ENCODE data around the gene CD177.
"Not testable (repeated sequence)": the region's sequence is repeated elsewhere in the genome, so short reads cannot be mapped to it uniquely, and the experiment has no call there.

CD177 gene

GRCh38 chr19:43332058-43332922 is 21.2 kb upstream of the CD177 start:
- no peak for DNase-seq

GRCh38 chr19:43336508-43336907 is 17.0 kb upstream of the CD177 start:
- DNase-seq: not testable (repeated sequence)

GRCh38 chr19:43337737-43338136 is 15.7 kb upstream of the CD177 start:
- no peak for DNase-seq

GRCh38 chr19:43338530-43338929 is 15.0 kb upstream of the CD177 start:
- DNase-seq: no peak

- not testable (repeated sequence) for DNase-seq
These were observed 14.1 kb upstream of the CD177 start for GRCh38 chr19:43339243-43339930.

GRCh38 chr19:43340101-43340500 is 13.4 kb upstream of the CD177 start:
- DNase-seq: not testable (repeated sequence)

GRCh38 chr19:43341098-43341497 is 12.4 kb upstream of the CD177 start:
- DNase-seq: not testable (repeated sequence)

GRCh38 chr19:43342104-43342503 is 11.4 kb upstream of the CD177 start:
- not testable (repeated sequence) for DNase-seq

DNA sequence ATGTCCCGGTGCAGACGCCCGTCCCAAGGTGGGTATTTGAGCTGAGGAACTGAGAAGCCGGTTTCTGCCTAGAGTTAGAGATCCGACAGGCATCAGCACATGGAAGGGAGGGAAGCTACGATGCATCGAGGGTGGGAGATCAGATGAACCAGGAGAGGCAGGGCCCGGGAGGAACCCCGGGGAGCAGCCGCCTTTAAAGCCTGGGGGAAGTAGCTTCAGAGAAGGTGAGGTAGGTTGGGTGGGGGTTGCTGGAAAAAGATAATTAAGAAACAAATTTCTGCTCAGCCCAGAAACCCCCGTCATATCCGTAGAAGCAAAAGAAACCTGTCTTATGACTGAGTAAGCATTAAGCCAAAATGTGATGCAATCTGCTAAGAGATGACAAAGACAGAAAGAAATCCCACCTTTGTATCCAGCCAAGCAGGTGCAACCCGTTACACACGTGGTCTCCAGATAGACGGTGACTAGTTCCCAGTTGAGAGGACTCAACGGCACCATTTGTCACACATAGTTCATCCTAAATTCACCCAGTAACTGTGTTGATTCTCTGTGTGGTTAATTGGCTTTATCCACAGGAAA is 9.1 kb upstream of the CD177 start:
- DNase-seq: not testable (repeated sequence)

DNA sequence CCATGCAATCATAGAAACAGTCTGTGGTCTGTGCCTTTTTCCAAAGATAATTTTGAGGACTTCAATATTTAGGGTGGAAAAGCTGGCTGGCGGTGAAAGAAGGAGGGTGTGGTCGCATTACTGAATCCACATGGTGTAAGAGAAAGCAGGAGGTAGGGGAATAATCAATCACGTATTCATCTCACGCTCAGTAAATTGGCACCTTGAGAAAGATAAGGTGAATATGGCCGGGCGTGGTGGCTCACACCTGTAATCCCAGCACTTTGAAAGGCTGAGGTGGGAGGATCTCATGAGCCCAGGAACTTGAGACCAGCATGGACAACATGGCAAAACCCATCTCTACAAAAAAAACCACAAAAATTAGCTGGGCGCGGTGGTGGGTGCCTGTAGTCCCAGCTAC is 3.7 kb upstream of the CD177 start:
- not testable (repeated sequence) for DNase-seq

GRCh38 chr19:43351998-43352746 is 1.3 kb upstream of the CD177 start:
- no peak for DNase-seq

DNA sequence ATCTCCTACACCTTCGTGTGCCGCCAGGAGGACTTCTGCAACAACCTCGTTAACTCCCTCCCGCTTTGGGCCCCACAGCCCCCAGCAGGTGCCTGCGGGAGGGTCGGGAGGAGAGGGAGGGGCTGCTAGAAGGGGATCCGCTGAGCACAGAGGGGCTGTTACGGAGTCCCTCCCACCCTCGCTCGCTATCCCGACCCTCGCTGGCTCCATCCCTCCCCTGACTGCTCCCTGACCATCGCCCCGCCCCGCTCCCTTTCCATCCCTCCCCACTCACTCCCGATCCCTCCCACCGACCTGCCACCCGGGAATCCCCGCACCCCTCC is 780 bp downstream of the CD177 start:
- no peak for DNase-seq

DNA sequence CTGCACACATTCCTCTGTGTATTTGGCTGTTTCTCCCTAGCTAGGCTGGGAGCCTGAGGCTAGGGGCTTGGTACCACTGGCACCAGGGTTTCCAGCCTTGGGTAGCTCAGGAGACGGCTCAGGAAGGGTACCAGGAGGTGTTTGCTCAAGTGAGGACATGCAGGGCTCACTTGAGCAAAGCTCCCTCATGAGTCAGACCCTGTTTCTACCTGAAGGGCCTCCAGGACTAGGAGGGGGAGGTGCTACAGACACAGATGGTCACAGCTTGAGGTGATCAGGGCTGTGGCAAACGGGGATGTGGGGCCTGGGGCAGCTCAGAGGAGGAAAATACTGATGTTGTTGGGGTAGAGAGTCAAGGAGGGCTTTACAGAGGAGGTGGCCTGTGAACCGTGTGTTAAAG is 3.3 kb downstream of the CD177 start:
- DNase-seq: not testable (repeated sequence)

GRCh38 chr19:43362179-43362578 is 8.7 kb downstream of the CD177 start:
- DNase-seq: no peak

GRCh38 chr19:43362745-43363144 is 9.3 kb downstream of the CD177 start:
- no peak for DNase-seq

DNA sequence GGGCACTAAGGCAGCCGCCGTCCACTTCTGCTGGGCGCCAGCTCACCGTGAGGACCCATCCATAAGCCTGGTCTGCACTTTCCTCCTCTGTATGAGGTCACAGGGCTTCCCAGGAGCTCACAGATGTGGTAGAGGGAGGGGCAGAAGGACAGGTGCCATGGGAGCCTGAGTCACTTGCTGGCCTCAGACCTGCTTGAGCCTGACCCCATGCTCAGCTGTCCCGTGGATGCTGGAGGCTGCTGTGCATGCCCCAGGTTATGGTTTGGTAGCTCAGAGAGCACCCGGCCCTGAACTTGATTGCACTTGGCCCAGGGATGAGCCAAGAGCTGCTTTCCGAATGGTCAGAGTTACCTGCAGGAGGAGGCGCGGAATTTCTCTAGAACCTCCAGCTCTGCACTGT is 12.2 kb downstream of the CD177 start:
- DNase-seq: not testable (repeated sequence)

- no peak for DNase-seq
These were observed 14.3 kb downstream of the CD177 start for GRCh38 chr19:43367822-43368221.

- not testable (repeated sequence) for DNase-seq
These were observed 15.4 kb downstream of the CD177 start for GRCh38 chr19:43368897-43369296.

GRCh38 chr19:43371909-43372308 is 18.4 kb downstream of the CD177 start:
- DNase-seq: no peak

GRCh38 chr19:43372462-43372861 is 19.0 kb downstream of the CD177 start:
- no peak for DNase-seq

DNA sequence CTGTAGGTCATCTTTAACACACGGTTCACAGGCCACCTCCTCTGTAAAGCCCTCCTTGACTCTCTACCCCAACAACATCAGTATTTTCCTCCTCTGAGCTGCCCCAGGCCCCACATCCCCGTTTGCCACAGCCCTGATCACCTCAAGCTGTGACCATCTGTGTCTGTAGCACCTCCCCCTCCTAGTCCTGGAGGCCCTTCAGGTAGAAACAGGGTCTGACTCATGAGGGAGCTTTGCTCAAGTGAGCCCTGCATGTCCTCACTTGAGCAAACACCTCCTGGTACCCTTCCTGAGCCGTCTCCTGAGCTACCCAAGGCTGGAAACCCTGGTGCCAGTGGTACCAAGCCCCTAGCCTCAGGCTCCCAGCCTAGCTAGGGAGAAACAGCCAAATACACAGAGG is 24.1 kb downstream of the CD177 start:
- not testable (repeated sequence) for DNase-seq

GRCh38 chr19:43380008-43380407 is 26.5 kb downstream of the CD177 start:
- DNase-seq: no peak

- no peak for DNase-seq
These were observed 27.4 kb downstream of the CD177 start for GRCh38 chr19:43380771-43381386.
